Right forelimb (tissue), 1 donor: ENCODE measurements around the gene SNORC.
"Not testable (repeated sequence)": the region's sequence is repeated elsewhere in the genome, so short reads cannot be mapped to it uniquely, and the experiment has no call there.

Experiments
- DNase-seq: peaks from one replicate; pipeline ENCODE4 v3.0.0-alpha.2; 2018

SNORC gene

DNA sequence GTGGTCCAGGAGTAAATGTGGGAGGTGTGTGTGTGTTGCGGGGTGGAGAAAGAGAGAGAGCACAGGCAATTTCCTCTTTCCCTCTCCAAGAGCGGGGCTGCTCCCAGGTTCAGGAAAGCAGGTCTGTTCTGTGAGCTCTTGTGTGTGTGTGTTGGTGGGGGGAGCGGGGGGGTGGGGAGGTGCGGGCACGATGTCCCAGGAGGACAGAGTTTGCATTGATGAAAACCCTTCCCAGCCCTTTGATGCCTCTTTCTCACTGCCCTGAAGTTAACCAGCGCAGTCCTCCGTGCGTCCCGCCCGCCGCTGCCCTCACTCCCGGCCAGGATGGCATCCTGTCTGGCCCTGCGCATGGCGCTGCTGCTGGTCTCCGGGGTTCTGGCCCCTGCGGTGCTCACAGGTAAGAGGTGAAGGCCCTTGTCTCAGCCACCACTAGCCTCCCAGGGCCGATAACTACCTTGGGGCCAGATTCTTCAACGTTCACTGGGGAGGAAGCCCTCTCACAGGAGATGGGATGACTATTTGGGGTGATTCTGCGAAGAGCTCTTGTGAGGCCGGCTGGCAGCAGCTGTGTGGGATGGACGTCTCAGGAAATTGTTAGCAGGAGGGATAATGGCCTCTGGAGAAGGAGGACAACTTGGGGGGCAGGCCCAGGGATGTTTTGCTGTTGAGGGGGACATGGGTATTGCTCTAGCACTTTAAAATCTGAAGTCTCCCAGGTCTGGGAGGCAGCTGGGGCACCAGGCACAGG is at the start of gene SNORC:
SNORC (plus strand) TSS at position 247 of the 748 bp plus-strand sequence; CDS start at position 325, 78 bp downstream.
- DNase-seq: no peak

DNA sequence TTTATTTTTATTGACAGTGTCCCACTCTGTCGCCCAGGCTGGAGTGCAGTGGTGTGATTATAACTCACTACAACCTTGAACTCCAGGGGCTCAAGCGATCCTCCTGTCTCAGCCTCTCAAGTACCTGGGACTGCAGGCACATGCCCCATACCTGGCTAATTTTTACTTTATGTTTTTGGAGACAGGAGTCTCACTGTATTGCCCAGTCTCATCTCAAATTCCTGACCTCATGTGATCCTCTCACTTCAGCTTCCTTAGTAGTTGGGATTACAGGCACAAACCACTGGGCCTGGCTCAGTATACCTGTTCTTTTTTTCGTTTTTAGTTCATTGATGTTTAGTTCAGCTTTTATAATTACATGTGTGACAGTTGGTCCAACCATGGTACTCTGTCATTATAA is 40.1 kb upstream of the SNORC start:
- no peak for DNase-seq

DNA sequence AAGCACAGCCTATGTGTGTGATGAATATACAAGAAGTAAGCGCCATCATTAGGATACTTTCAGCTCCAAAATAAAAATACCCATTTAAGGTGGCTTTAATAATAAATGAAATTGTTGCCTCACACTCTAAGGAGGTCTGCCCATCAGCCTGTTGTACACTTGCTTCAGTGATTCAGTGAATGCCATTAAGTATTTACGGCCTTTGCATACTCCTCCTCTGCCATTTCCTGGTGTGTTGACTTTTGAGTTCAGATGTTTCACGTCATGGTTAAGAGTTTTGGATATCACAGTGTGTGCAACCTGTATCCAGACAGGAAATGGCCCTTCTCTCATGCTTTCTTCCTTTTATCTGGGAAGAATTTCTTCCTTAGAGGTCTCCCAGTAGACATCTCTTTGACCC is 38.6 kb upstream of the SNORC start:
- no peak for DNase-seq

DNA sequence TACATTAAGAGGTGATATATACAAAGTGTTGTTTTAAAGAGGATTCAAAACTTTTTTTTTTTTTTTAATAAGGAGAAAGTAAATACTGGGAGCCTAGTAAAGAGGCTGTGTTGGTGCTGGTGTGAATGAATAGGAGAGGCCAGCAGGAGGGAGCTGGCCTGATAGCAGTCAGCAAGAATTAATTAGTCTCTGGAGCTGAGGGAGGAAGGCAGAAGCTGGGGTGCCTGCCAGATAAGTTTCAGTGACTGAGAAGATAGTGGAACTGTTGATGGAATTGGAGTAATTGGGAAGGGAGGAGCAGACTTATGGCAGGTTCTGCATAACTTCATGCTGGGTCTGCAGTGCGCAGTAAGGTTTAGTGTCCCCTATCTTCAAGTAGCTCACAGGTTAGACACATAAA is 36.2 kb upstream of the SNORC start:
- no peak for DNase-seq

DNA sequence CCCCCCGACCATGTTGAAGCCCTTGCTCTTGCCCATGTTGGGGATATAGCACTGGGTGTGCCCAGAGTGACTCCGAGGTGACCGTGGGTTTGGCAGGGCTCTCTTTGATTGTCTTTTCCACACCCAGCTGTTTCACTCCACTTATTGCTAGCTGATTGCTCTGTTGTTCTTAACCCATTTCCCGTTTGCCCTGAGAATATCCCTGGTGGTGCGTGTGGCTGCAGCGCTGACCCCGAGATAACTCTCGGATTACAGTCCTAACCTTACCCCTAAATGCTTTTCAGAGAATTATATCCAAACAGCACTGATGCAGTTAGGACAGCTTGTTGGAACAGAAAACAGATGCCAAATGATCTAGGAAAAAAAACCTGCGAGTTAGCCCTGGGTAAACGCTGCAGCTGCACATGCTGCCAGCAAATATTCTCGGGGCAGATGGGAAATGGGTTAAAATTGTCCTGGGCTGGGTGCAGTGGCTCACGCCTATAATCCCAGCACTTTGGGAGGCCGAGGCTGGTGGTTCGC is 34.3 kb upstream of the SNORC start:
- DNase-seq: no peak

DNA sequence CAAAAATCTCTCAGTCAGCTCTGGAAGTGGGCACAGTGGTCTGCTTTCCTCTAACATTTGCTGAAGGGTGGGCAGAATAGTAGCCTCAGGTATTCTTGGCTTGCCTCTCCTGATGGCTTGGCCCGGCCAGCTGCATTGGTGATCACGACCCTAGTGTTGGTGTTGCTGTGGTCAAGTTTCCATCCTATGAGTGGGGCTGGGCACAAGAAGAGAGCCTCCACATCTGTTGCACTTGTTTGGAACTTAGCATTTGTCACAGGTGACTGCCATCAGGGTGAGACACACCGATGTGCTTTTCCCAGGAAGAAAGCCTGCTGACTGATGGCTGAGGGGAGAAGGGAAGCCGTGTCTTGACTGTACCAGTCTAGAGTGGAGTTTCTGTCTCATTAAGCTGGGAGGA is 33.1 kb upstream of the SNORC start:
- DNase-seq: no peak

DNA sequence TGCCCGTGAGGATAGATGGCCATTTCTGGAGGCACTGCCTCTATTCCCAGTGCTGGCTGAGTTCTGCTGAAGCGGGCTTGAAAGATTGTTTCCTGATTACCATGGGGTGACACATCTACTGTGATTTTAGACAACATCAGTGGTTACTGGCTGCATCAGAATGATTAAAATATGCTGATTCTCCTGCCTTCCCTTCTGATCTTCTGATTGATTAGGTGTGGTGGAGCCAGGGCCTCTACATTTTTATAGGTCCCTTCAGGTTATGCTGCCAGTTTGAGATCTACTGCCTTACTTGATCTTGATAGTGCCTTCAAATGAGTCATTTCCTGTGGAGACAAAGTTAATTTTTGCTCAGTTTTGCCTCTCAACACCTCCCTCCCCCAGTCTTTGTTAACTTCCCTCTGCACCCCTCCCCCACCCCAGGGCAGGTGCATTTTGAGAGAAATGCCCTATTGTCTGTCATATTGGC is 31.6 kb upstream of the SNORC start:
- DNase-seq: no peak

DNA sequence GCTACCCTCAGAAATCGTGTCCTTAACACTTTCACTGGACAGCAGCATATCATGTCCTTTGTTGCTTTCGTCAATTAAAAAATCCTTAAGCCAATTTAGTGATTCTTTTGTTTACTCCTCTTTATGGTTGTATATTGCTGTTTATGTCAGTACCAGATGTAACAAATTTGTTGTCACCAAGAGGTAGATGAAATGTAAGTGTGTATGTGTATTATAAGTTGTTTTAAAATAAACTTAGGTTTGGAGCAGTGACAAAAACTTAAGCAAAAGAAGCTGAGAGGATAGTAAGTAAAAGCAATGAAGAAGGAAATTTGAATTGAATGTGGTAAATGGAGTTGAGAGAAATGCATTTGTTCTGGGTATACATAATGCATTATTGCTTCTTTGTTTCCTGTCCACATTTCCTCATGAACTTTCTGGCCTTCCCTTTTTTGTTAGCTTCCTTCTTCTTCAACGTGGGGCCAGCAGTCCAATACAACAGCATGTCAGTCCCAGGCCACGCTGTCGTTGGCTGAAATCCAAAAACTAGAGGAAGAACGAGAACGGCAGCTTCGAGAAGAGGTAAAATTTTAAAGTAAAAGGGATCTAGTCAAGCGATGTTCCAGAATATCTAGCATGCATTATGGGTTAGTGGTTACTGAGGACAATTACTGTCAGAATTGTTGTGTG is 30.5 kb upstream of the SNORC start:
- no peak for DNase-seq

DNA sequence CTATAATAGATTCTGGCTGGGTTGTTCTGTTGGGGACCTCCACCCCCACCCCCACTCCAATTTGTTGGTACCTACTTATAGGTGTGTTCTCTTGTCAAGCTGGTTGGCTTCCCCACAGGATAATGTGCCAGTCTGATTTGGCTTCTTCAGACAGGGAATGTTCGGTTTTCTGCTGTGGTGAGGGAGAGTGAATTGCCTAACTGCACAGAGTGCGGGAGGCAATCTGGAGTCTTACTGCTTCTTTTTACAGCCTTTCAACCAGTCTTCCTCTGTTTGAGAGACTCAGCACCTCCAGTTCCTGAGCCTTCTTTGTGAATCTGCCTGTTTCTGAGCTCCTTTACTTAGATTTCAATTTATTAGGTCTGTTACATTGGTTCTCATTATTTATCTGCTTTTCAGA is 27.4 kb upstream of the SNORC start:
- no peak for DNase-seq

DNA sequence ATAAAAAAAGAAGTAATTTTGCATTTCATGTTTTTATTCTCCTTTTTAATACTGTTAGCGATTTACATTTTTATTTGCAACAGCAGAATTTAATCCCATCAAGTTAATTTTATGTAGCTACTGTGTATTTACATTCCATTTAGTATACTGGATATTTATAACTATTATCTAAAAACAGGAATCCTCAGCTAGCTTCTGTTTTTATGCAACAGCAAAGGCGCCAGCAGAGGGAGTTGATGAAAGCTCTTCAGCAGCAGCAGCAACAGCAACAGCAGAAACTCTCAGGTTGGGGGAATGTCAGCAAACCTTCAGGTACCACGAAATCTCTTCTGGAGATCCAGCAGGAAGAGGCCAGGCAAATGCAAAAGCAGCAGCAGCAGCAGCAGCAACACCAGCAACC is 26.2 kb upstream of the SNORC start:
- no peak for DNase-seq

DNA sequence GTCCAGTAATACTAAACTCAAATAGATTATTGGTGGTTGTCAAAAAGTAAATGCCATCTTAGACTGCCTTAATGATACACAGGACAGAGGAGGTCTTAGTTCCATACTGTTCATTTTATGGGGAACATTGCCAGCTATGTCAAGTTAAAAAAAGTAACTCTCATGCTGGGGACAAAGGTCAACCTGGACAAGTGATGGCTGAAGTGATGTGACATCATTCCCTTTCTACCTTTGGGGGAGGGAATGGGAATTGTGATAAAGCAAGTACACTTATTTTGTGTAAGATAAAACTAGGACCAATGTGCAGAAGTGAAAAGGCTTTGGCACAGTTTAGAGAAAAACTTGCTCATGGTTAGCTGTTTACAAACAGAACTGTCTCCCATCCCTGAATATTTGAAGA is 24.0 kb upstream of the SNORC start:
- no peak for DNase-seq

DNA sequence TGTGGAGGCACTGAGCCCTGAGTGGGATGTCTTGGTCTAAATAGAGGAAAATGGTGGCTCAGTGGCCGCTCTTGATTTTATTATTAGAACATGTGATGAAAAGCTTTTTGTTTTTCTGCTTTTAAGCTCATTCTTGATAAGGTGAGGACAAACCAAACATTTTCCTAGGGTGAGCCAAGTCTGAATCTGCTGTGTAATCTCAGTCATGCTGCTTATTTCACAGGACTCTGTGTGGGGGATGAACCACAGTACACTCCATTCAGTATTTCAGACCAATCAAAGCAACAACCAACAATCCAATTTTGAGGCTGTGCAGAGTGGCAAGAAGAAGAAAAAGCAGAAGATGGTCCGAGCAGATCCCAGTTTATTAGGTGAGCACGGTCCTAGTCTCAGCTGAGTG is 20.0 kb upstream of the SNORC start:
- DNase-seq: no peak

DNA sequence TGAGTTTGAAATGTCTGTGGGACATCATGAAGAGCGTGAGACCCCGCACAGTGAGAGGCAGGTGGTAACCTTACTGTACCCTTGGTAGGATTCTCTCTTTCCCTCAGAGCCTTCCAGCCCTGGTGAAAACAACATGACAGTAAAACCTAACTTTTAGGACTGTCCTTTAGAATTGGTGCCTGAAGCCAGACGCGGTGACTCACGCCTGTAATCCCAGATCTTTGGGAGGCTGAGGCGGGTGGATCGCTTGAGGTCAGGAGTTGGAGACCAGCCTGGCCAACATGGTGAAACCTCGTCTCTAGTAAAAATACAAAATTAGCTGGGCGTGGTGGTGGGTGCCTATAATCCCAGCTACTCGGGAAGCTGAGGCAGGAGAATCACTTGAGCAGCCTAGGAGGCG is 18.0 kb upstream of the SNORC start:
- DNase-seq: not testable (repeated sequence)

DNA sequence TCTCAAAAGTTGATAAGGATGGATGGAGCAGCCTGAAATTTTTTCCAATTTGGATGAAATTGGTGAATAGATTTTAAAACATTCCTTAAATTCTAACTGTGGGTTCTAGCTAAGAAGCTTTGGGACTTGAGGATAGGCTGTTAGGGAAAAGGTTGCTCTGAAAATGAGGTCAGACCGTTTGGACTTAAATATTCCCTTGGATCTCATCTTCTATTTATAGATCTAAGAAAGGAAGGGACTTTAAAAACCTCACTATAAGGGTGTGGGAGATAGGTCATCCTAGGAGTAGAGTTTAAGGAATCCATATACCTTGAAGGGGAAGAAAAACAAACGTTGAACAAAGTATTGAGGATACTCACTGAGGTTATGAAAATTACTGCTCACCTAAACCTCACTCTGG is 17.4 kb upstream of the SNORC start:
- DNase-seq: no peak

DNA sequence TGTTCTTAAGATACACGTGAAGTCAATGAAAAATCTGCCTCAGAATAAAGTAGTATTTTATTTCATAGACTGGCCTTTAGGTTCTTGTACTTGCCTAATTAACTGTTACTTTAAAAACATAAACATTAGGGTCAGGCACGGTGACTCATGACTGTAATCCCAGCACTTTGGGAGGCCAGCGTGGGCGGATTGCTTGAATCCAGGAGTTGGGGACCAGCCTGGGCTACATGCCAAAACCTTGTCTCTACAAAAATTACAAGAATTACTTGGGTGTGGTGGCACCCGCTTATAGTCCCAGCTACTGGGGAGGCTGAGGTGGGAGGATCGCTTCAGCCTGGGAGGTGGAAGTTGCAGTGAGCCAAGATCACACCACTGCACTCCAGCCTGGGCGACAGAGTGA is 16.0 kb upstream of the SNORC start:
- no peak for DNase-seq

DNA sequence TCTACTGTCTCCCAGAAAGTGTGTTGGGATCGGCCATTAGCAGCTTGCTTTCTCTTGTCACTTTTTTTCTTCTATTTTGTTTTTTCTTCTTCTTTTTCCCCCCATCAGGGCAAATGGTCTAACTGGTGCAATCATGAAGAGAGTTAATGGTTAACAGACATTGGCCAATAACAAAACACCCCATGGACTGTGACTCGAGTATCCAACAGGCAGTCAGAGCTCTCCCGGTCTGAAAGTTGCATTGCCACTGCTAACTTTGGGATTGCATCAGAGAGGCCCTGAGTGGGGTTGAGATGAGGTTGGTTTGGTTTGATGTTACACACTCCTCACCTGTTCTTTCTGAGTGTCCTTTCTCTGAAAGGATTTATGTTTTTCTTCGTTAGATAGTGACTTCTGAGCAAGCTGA is 12.9 kb upstream of the SNORC start:
- DNase-seq: no peak

DNA sequence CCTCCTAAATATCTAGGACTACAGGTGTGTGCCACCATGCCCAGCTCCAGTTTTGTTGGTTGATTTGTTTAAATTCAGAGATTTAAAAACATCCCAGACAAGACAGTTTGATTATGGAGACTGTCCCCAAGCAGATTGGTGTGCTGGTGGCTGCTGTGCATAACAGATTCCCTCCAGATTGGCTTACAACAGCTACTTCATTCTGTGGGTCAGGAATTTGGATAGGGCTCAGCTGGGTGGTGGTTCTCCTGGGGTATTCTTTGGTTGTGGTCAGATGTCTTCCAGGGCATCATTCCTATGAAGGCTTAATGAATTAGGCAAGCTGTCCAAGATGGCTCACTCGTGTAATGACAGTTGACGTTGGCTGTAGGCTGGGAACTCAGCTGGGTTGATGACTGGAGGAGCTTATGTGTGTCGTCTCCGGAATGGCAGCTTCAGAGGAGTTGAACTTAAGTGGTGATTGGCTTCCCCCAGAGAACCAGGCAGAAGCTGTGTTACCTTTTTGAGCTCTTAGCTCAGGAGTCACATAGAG is 10.6 kb upstream of the SNORC start:
- DNase-seq: no peak

DNA sequence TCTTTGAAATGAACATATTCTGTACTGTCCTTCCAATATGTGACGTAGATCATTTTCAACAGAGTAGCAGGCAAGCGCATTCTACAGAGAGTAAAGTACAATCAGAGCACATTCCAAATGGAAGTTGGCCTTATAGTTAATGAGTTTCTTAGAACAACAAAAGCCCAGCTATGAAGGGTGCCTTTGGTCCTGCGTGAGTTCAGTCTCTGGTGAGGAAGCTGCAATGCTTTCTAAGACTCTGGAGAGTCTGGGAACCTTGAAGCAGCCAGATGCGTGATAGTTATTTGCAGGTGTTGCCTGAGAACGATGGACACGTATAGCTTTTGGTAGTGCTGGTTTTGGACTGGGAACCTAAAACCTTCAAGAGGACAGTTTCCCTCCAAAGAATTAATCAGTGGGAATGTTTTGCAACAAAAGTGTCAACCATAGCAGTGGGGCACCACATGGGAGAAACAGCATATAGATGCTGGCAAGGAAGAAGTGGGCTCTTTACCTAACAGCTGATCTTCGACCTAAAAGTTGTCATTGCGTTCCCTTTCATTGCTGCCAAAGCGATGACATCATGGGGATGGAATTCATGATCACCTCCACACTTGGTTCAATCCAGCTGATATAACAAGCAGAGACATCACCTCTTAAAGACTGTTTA is 9.3 kb upstream of the SNORC start:
- DNase-seq: no peak

DNA sequence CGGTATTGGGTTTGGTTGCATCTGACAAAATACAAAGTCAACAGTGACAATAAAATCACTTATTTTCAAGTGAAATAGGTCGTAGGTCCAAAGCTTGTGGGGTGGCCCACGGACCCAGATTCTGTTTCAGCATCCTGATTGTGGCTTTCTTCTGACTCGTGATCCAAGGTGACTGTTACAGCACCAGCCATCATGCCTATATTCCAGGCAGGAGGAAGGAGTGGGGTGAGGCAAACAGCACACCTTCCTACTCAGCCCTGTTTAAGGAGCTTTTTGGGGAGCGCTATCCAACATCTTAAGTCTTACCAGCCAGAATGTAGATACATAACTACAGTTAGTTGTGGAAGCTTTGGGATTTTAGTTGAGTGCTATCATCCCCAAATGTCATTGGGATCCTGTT is 8.7 kb upstream of the SNORC start:
- no peak for DNase-seq

DNA sequence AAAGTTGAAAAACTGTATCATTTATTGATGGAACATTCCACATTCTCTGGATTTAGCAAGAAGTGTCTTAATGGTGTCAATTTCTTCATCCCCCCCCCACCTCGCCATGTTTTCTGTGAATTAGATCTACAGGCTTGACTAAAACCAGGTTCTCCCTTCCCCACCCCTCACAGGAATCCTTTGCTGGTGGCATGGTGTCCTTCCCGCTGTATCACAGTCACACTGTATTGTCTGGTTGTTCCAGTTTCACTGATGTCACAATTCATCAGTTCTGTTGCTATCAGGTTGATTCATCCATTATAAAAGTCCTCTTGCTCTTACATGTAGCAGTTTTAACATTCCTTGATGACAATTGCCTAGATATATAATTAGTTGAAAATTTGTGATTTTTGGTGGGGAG is 6.1 kb upstream of the SNORC start:
- no peak for DNase-seq

DNA sequence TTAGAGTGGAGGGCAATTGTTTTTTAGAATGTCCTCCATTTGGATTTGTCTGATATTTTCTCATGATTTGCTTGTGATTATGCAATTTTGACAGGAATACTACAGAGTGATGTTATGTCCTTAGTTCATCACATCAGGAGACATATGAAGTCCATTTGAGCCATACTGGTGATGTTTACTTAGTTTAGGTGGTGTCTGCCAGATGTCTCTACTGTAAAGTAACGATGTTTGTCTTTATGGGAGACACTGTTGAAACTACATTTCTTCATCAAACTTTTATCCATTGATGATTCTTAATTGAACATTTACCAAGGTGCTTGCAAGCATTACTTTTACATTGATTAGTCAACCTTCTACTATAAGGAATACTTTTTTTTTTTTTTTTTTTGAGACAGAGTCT is 4.9 kb upstream of the SNORC start:
- no peak for DNase-seq

DNA sequence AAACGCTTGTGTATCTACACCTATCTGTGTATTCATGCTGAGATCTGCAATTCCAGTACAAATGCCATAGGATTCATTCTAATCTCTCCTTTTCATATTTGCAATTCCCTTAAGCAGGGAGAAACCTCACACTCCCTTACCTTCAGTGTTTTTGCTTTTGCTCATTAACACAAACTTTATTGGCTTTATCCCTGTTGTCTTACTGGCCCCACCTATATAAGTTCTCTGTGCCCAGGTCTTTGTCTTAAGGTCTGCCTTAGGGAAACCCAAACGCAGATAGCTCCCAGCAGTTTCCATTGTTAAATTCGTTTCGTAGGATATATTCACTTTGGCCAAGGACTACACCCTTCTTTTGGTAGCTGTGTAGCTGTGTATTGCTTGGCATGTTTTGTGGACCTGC is 4.0 kb upstream of the SNORC start:
- DNase-seq: no peak

DNA sequence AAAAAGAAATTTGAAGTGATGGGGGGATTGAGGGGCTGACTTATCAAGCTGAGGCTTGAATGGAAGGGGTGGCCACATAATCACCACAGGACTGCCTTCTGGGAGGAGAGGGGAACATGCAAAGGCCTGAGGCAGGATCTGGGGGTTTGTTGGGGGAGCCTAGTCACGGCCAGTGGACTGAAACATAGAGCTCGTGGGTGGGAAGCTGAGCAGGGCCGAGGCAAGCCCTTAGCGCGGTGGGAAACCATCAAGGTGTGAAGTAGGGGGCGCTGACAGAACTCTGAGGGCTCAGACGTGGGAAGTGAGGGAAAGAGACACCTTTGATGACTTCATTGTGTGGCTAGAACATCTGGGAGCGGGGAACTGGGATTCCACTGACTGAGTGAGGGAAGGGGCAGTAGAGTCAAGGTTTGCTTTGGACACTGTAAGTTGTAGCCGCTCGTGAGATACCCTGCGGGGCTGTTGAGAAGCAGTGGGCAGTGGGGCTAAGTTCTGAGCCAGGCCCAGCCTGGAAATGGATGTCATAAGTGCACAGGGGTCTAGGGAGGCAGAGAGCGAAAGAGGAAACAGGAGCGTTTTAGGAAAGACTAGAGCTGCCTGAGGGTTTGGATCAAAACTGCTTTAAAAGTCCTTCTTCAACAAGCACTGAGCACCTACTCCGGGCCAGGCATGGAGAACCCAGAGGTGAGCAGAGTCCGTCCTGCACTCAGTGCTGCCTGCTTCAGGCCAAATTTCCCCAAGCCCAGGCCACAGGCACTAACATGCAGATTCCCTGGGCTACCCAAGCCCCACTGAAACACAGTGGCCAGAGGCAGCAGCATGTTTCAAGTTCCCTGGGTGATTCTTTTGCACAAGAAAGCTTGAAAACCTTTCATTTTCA is 686 bp upstream of the SNORC start:
- DNase-seq: no peak
